ENCODE measurements around the gene APOE.
A peak's percentile ranks its signal among the peaks of the same experiment; 100 is the strongest.
"Not testable (repeated sequence)": the region's sequence is repeated elsewhere in the genome, so short reads cannot be mapped to it uniquely, and the experiment has no call there.

DNA sequence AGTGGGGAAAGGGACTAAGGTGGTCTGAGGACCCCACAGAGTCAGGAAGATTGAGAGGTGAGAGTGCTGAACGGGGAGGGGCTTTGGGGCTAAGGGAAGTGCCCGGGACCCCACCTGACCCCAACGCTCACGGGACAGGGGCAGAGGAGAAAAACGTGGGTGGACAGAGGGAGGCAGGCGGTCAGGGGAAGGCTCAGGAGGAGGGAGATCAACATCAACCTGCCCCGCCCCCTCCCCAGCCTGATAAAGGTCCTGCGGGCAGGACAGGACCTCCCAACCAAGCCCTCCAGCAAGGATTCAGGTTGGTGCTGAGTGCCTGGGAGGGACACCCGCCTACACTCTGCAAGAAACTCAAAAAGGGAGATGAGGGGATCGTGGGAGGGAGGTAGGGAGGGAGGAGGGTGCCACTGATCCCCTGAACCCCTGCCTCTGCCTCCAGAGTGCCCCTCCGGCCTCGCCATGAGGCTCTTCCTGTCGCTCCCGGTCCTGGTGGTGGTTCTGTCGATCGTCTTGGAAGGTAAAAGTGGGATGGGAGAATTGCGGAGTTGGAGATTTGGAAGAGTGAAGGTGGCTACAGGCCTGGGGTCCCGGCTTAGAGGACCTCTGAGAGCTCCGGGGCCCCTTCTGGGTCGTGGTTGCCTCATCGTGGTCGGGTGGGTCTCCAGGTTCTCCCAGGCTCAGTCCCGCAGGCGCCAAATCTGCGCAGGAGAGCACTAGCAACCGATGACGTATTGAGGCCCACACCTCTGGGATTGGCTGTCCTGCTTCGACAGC is 9.0 kb downstream of the APOE start, which contains the start of gene APOC1:
- TF ChIP-seq CTCF (IDR thresholded peaks at IDR 0.05); RCOR1 (IDR thresholded peaks at IDR 0.05; ENCODE audit: low read depth, low read length); HMGXB4 (CRISPR knock-in tag; IDR thresholded peaks at IDR 0.05; ENCODE audit: borderline replicate concordance); FOSL2 (IDR thresholded peaks at IDR 0.05); FOSL2 (CRISPR knock-in tag; IDR thresholded peaks at IDR 0.05): not testable (repeated sequence)
- TF ChIP-seq POLR2A (IDR thresholded peaks at IDR 0.05; ENCODE audit: low read length): peak; percentile 55
- TF ChIP-seq, protein P1, sequence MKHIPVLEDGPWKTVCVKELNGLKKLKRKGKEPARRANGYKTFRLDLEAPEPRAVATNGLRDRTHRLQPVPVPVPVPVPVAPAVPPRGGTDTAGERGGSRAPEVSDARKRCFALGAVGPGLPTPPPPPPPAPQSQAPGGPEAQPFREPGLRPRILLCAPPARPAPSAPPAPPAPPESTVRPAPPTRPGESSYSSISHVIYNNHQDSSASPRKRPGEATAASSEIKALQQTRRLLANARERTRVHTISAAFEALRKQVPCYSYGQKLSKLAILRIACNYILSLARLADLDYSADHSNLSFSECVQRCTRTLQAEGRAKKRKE (CRISPR knock-in tag; IDR thresholded peaks at IDR 0.05; ENCODE audit: low read depth): not testable (repeated sequence)
